Measurements from ENCODE around the gene DLG2.
A peak's percentile ranks its signal among the peaks of the same experiment; 100 is the strongest.
"Not testable (repeated sequence)": the region's sequence is repeated elsewhere in the genome, so short reads cannot be mapped to it uniquely, and the experiment has no call there.

Gene DLG2

DNA sequence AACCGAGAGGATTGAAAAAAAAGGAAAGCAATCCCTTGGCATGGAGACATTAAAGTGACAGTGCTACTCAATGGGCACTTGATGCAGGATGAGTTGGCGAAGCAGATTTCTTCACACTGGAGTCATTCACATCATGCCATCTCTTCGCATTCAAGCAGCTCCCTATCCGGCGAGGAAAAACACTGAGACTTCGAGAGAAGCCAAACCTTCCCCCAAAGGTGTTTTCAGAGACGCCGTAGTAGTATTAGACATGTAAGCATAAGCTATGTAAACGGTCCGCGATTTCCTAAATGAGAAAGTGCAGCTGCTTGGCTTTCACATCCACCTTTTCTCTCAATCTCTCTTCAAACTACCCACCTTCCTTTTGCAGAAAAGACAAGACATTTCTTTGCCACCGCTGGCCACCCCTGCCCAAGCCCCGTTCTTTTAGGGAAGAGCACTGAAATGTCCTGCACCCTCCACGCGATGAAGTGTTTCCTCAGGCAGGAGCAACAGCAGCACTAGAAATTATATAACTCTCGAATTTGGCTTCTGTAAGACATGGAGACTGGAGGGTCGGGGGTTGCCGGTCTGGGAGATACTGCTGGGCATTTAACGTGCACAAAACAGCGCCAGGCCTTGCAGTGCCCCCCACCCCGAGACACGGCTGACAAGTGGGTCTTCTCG lies at the start of gene DLG2:
DLG2 (minus strand) TSS at position 13 of the 666 bp plus-strand sequence.
- no peak for DNase-seq

DNA sequence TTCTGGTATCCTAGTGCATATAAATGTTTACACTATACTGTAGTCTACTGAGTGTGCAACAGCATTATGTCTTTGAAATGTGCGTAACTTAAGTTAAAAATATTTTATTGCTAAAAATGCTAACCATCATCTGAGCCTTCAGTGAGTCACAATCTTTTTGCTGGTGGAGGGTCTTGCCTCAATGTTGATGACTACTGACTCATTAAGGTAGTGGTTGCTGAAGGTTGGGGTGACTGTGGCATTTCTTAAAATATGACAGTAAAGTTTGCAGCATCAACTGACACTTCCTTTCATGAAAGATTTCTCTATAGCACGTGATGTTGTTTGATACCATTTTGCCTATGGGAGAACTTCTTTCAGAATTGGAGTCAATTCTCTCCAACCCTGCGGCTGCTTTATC lies 46.2 kb upstream of the DLG2 start:
- no peak for DNase-seq

- DNase-seq = no peak
Measured at GRCh38 chr11:85672105-85672902, 45.2 kb upstream of the DLG2 start.

DNA sequence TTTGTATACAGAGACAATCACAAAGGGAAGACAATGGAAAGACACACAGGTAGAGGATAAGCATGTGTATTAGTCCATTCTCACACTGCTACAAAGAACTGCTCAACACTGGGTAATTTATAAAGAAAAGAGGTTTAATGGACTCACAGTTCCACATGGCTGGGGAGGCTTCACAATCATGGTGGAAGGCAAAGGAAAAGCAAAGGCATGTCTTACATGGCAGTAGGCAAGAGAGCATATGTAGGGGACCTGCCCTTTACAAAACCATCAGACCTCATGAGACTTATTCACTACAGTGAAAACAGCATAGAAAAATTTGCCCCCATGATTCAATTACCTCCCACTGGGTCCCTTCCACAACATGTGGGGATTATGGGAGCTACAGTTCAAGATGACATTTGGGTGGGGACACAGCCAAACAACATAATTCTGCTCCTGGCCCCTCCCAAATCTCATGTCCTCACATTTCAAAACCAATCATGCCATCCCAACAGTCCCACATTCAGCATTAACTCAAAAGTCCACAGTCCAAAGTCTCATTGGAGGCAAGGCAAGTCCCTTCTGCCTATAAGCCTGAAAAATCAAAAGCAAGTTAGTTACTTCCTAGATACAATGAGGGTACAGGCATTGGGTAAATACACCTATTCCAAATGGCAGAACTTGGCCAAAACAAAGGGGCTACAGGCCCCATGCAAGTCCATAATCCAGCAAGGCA lies 44.0 kb upstream of the DLG2 start:
- not testable (repeated sequence) for DNase-seq

DNA sequence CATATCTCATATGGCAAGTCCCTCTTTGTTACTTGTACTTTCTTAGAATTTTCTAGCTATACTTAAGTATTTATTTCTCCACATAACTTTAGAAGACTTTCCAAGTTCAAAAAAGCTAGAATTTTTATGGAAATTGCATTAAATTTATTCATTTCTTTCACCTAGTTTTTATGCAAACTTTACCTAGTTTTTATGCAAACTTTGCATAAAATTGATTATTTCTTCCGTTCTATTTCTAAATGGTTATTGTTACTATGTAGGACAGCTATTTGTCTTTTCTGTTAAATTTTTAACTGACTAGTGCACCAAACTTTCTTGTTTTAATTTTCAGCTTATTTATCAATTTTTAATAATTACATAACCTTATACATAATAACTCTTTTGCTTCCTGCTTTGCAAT lies 41.0 kb upstream of the DLG2 start:
- no peak for DNase-seq

GRCh38 chr11:85666687-85667086 lies 39.5 kb upstream of the DLG2 start:
- no peak for DNase-seq

GRCh38 chr11:85665733-85666132 lies 38.6 kb upstream of the DLG2 start:
- DNase-seq = no peak

- peak; percentile 82 for DNase-seq
Measured at GRCh38 chr11:85664615-85665481, 37.7 kb upstream of the DLG2 start, which contains the start of gene CREBZF. Gene CREBZF, minus strand, starts transcription at chr11:85665129. Its CDS starts 254 bp downstream, at chr11:85664875.

GRCh38 chr11:85663753-85664614 lies 36.8 kb upstream of the DLG2 start:
- peak; percentile 10 for DNase-seq

- DNase-seq = no peak
Measured at GRCh38 chr11:85663080-85663752, 36.1 kb upstream of the DLG2 start.

DNA sequence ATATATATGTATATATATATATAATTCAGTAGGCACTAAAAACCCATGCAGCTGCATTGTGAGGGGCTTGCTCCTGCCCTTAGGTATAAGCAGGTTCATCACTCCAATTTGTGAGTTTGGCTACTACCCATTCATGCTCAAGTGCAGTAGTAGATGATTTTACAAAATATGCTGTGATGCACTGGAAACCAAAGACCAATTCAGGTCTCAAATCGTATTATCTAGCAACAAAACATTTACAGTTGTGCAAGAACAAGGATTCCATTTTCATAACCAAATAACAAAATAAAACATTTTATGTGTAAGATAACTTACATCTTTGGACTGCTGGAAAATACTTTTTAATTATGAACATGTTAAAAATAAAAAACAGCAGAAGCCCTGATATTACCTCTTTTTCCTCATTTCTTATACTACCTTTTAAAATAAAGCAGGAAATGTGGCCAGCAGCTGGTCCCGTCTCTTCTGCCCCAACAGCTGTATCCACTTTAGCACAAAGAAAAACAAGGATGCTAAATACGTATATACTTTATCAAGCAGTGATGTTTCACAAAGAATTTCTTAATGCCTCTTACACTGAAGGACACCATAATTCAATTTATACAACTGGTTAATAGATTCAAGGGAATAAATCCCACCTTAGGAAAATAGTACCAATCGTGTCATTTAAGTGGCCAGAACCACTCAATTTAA lies 35.0 kb upstream of the DLG2 start:
- DNase-seq = no peak

DNA sequence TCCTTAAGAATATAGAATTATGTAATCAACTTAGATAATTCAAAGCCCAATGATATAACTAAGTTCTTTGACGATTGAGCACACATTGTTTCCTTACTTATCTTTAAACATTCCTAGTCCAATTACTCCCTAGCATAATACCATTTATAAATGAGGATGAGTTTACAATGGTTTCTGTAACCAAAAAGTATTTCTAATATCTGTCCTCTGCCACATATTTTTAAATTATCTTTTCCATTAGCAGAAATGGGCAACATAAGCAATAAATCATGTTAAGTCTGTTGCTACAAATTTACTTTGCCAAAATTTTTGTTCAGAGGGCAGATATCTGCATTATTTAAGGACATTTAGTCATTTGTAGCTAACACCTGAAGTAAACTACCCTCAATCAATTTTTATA lies 31.0 kb upstream of the DLG2 start:
- no peak for DNase-seq

DNA sequence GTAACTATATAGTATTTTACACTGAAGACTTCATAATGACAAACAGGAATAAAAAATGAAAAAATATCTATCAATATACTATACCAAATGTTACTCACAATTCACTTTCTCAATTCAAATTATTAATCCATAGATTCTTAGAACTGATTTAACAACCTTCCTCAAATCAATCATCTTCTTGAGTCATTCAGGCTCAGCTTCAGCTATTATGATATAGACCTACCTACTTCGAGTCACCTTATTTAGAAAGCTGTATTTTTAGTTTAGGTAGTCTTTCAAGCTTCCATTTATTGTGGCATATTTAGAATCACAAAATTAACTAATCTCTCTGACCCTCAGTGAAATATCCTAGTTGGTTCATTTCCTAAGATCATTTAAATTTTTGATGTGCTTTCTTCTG lies 29.6 kb upstream of the DLG2 start:
- no peak for DNase-seq

DNA sequence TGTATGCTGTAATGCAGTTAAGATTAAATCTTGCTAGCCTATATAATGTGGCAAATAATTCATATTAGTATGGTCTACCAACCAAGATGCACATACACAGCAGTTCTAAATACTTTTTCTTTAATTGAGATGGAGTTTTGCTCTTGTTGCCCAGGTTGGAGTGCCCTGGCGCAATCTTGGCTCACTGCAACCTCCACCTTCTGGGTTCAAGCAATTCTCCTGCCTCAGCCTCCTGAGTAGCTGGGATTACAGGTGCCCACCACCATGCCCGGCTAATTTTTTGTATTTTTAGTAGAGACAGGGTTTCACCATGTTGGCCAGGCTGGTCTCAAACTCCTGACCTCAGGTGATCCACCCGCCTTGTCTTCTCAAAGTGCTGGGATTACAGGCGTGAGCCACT lies 27.2 kb upstream of the DLG2 start:
- not testable (repeated sequence) for DNase-seq

GRCh38 chr11:85652786-85653447 lies 25.8 kb upstream of the DLG2 start:
- no peak for DNase-seq

GRCh38 chr11:85651118-85651517 lies 24.0 kb upstream of the DLG2 start:
- no peak for DNase-seq

DNA sequence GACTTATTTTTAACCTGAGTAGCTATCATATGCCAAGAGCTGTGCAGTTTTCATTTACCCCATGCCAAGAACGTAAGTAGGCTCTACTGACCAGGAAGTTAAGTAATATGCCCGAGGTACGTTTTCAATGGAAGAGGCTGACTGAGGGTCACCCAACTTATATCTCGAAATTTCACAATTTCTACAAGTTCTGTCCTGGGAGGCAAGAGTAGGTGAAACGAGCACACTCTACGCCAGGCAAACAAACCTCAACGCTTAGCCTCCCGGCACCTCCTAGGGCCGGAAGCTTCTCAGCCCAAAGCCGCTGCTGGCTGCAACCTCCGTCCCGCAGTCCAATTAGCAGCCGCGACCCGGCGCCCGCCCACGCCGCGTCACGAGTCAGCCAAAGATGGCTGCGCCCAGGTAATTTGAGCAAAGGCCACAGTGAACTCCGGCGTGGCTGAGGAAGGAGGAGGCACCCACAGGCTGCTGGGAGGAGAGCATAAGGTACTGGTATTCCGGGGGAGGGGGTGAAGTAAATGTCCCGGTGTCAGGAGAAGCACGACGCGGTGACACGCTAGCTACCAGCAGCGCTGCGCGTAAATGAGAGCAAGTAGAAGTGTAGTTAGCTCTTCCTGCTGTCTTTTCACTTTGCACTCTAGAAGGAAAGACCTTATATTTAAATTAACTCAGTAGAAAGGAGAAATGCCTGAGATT lies 20.6 kb upstream of the DLG2 start, which contains the start of gene TMEM126A:
TMEM126A (plus strand) TSS at position 364 of the 696 bp plus-strand sequence. CDS start 2,289 bp downstream, outside the sequence.
- peak; percentile 73 for DNase-seq

GRCh38 chr11:85647078-85647477 lies 19.9 kb upstream of the DLG2 start:
- no peak for DNase-seq

GRCh38 chr11:85643191-85643614 lies 16.1 kb upstream of the DLG2 start:
- no peak for DNase-seq
